Erythroblast (primary cell): Measurements from ENCODE around the gene COMMD10.

Experiments used
- GATA1 ChIP-seq: IDR thresholded peaks from 2 replicates; pipeline ENCODE4 v1.6.1; 2011; ENCODE audit warnings: low read depth, mild to moderate bottlenecking, control low read depth, low read length, moderate library complexity
- POLR2A ChIP-seq: IDR thresholded peaks from 2 replicates; pipeline ENCODE4 v1.6.1; 2011; ENCODE audit warnings: mild to moderate bottlenecking, low read length

DNA sequence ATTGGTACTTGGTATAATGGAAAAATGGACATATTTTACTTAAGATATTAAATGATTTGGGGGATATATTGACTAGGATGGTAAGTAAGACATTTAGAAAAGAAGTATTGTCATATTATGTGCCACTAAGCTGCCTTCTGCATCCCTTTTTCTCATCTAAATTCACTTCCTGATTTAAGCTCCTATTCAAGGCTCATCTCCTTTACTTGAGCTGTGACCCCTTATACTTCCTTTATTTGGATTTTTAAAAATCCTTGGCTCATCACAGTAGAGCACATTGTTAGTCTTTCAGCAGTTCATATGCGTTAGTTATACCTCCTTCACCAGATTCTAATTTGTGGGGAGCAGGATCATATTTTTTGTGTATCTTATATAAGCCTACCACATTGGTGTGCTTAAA is 6.6 kb downstream of the COMMD10 start:
- TF ChIP-seq POLR2A (no peak), GATA1 (no peak)
